Chondrocyte (in vitro differentiated cells): ENCODE data around the gene APBB3. TPM values are rescaled to one million over a fixed set of nuclear protein-coding genes. Genes with fewer than 3 reads are reported as not detected.
"Not testable (repeated sequence)": the region's sequence is repeated elsewhere in the genome, so short reads cannot be mapped to it uniquely, and the experiment has no call there.

Source experiments
- DNase-seq: peaks from one replicate; pipeline ENCODE4 v3.0.0; 2021; ENCODE audit warnings: mixed read lengths, low spot score
- H3K27ac Mint-ChIP-seq: one replicate; pipeline ENCODE4 v1.8.0; 2021; ENCODE audit warnings: mild to moderate bottlenecking, moderate library complexity, mixed read lengths; ENCODE audit not compliant: unreplicated experiment
- H3K27me3 Mint-ChIP-seq: 2 replicates; pipeline ENCODE4 v1.8.0; 2021; ENCODE audit warnings: low read depth, mixed read lengths
- H3K36me3 Mint-ChIP-seq: 2 replicates; pipeline ENCODE4 v1.8.0; 2021; ENCODE audit warnings: low read depth, mixed read lengths
- H3K4me1 Mint-ChIP-seq: 2 replicates; pipeline ENCODE4 v1.8.0; 2021; ENCODE audit warnings: low read depth, mild to moderate bottlenecking, mixed read lengths
- H3K4me3 Mint-ChIP-seq: one replicate; pipeline ENCODE4 v1.8.0; 2021; ENCODE audit warnings: mild to moderate bottlenecking, moderate library complexity, mixed read lengths; ENCODE audit not compliant: unreplicated experiment
- H3K9me3 Mint-ChIP-seq: 2 replicates; pipeline ENCODE4 v1.8.0; 2021; ENCODE audit warnings: low read depth, mixed read lengths
- CTCF ChIP-seq: fragments of 200-600 bp; sonication (generic); IDR thresholded peaks from 2 replicates; pipeline ENCODE4 v1.5.0; 2021; ENCODE audit warnings: antibody characterized with exemption, mild to moderate bottlenecking, moderate library complexity
- total RNA-seq: library from RNA; stranded (reverse); gene quantifications from 3 replicates; pipeline ENCODE4 v1.2.1, GENCODE V29; 2021

The APBB3 gene
- total RNA-seq, 1 donor from 2014 or later = 42.3 TPM

- Mint-ChIP-seq H3K27me3 (peaks cover 2% of the 10 kb centered on the region), H3K27ac (no peak overlapping the region), H3K4me1 (peaks cover 25% of the 10 kb centered on the region), H3K36me3 (no peaks in the 10 kb centered on the region), H3K9me3 (peaks cover 2% of the 10 kb centered on the region), H3K4me3 (no peak overlapping the region)
- TF ChIP-seq CTCF = no peak
- no peak for DNase-seq
These were observed 27.5 kb upstream of the APBB3 start for GRCh38 chr5:140591747-140592372.

GRCh38 chr5:140590861-140591260 lies 26.5 kb upstream of the APBB3 start:
- H3K4me1 Mint-ChIP-seq = peaks cover 25% of the 10 kb centered on the region

GRCh38 chr5:140588311-140589070 lies 24.1 kb upstream of the APBB3 start:
- Mint-ChIP-seq H3K4me3 (no peak overlapping the region), H3K4me1 (peaks cover 25% of the 10 kb centered on the region), H3K36me3 (no peaks in the 10 kb centered on the region), H3K9me3 (peaks cover 7% of the 10 kb centered on the region), H3K27me3 (no peaks in the 10 kb centered on the region), H3K27ac (peak overlapping the region; percentile 82)
- TF ChIP-seq CTCF = no peak
- no peak for DNase-seq

More at GRCh38 chr5:140590861-140591260, 26.5 kb upstream of the APBB3 start:
- Mint-ChIP-seq H3K9me3 (peaks cover 2% of the 10 kb centered on the region), H3K36me3 (no peaks in the 10 kb centered on the region), H3K4me3 (no peak overlapping the region), H3K27me3 (no peaks in the 10 kb centered on the region), H3K27ac (no peak overlapping the region)
- no peak for DNase-seq
- no peak for TF ChIP-seq CTCF

- no peak for TF ChIP-seq CTCF
- H3K4me1 Mint-ChIP-seq = peaks cover 25% of the 10 kb centered on the region
- H3K27me3 Mint-ChIP-seq = no peaks in the 10 kb centered on the region
- H3K36me3 Mint-ChIP-seq = peaks cover 2% of the 10 kb centered on the region
- H3K9me3 Mint-ChIP-seq = peaks cover 15% of the 10 kb centered on the region
- no peak overlapping the region for H3K27ac Mint-ChIP-seq
- no peak overlapping the region for H3K4me3 Mint-ChIP-seq
- no peak for DNase-seq
These were observed 23.1 kb upstream of the APBB3 start for GRCh38 chr5:140587495-140587894.

- Mint-ChIP-seq H3K4me1 (peaks cover 24% of the 10 kb centered on the region), H3K9me3 (peaks cover 13% of the 10 kb centered on the region)
- H3K4me3 Mint-ChIP-seq, DNase-seq, H3K36me3 Mint-ChIP-seq, H3K27me3 Mint-ChIP-seq, H3K27ac Mint-ChIP-seq: not testable (repeated sequence)
These were observed 14.9 kb upstream of the APBB3 start for GRCh38 chr5:140579188-140579747.
